Keratinocyte (primary cell): ENCODE results near the gene TNFRSF4. TPM values are rescaled to one million over a fixed set of nuclear protein-coding genes. Genes with fewer than 3 reads are reported as not detected.

Experiments
- DNase-seq: peaks from one replicate; pipeline ENCODE4 v3.0.0-alpha.2; 2011; ENCODE audit warnings: low read depth, missing footprints, low spot score
- FAIRE-seq: peaks from 2 replicates; lab custom pipeline; 2011; peaks lifted over from hg19 to GRCh38; lab: Jason Lieb, UNC
- H2AFZ ChIP-seq: 2 replicates; pipeline ENCODE4 v1.6.0; 2012; ENCODE audit warnings: low read length, control low read depth, inconsistent platforms; ENCODE audit not compliant: control insufficient read depth
- H3K27ac ChIP-seq: 2 replicates; pipeline ENCODE4 v1.5.1; 2011; ENCODE audit warnings: low read length; ENCODE audit not compliant: control insufficient read depth, insufficient read depth
- H3K27me3 ChIP-seq: 3 replicates; pipeline ENCODE4 v1.6.0; 2011; ENCODE audit warnings: low read length; ENCODE audit not compliant: control insufficient read depth, insufficient read depth; ENCODE audit errors: extremely low read depth
- H3K36me3 ChIP-seq, 2 experiments: 2 replicates in 1 of 2; 3 replicates in 1 of 2; pipeline ENCODE4 v1.5.1; 2011; ENCODE audit warnings: low read length in 2 of 2, mild to moderate bottlenecking in 1 of 2; ENCODE audit not compliant: control insufficient read depth in 2 of 2, insufficient read depth in 2 of 2; ENCODE audit errors: extremely low read depth in 1 of 2
- H3K4me1 ChIP-seq: 3 replicates; pipeline ENCODE4 v1.5.1; 2011; ENCODE audit warnings: low read length; ENCODE audit not compliant: control insufficient read depth, insufficient read depth; ENCODE audit errors: extremely low read depth
- H3K4me2 ChIP-seq: 3 replicates; pipeline ENCODE4 v1.6.0; 2011; ENCODE audit warnings: low read depth, low read length; ENCODE audit not compliant: control insufficient read depth, insufficient read depth; ENCODE audit errors: extremely low read depth
- H3K4me3 ChIP-seq, 3 experiments: fragments of 200-600 bp in 1 of 3; sonication (generic) in 1 of 3; 2 replicates in 2 of 3; 3 replicates in 1 of 3; pipeline ENCODE4 v1.5.1; 2011 to 2016; ENCODE audit warnings: low read length in 3 of 3, mild to moderate bottlenecking in 3 of 3, control low read depth in 2 of 3, inconsistent platforms in 1 of 3, low read depth in 1 of 3, mixed read lengths in 1 of 3, mixed run types in 1 of 3, moderate library complexity in 1 of 3; ENCODE audit not compliant: control insufficient read depth in 2 of 3, insufficient read depth in 2 of 3; ENCODE audit errors: extremely low read depth in 1 of 3
- H3K79me2 ChIP-seq: 2 replicates; pipeline ENCODE4 v1.6.0; 2012; ENCODE audit warnings: low read length; ENCODE audit not compliant: control insufficient read depth, insufficient read depth
- H3K9ac ChIP-seq: 3 replicates; pipeline ENCODE4 v1.6.0; 2011; ENCODE audit warnings: low read length; ENCODE audit not compliant: control insufficient read depth, insufficient read depth; ENCODE audit errors: extremely low read depth
- H3K9me1 ChIP-seq: 3 replicates; pipeline ENCODE4 v1.6.0; 2011; ENCODE audit warnings: low read length; ENCODE audit not compliant: control insufficient read depth, insufficient read depth; ENCODE audit errors: extremely low read depth
- H3K9me3 ChIP-seq: 2 replicates; pipeline ENCODE4 v1.5.1; 2012; ENCODE audit warnings: low read depth, low read length; ENCODE audit not compliant: control insufficient read depth
- H4K20me1 ChIP-seq: 3 replicates; pipeline ENCODE4 v1.6.0; 2011; ENCODE audit warnings: low read length; ENCODE audit not compliant: control insufficient read depth, insufficient read depth; ENCODE audit errors: extremely low read depth
- EZH2 ChIP-seq: IDR thresholded peaks from one replicate; pipeline ENCODE4 v1.6.1; 2012; ENCODE audit warnings: inconsistent platforms, mild to moderate bottlenecking, low read length, moderate library complexity
- dilution Hi-C: fragments of 300-500 bp; cut with MboI; formaldehyde crosslinking; loops from one replicate; pipeline ENCODE4 v1.7.0; 2020; ENCODE audit warnings: low sequenced_read_pairs; ENCODE audit not compliant: extremely low pct_ligation_motif_present
- polyA plus RNA-seq, 5 experiments: library from polyadenylated mRNA; depleted of rRNA in 3 of 5; stranded (reverse) in 3 of 5; stranded (forward) in 1 of 5; unstranded in 1 of 5; fragments of >200 nt; gene quantifications; 1 replicate in 1 of 5; 2 replicates in 3 of 5; 3 replicates in 1 of 5; pipeline versions ENCODE4 v1.2.1 to v1.2.3, GENCODE V29; 2011 to 2012; ENCODE audit warnings: missing spikeins in 2 of 5, low read depth in 1 of 5, low replicate concordance in 1 of 5
- TF ChIP-seq, protein P1 (sequence below), 3 experiments: IDR thresholded peaks in 1 of 3; conservative IDR thresholded peaks in 1 of 3; optimal IDR thresholded peaks in 1 of 3; 2 replicates in 2 of 3; 3 replicates in 1 of 3; pipeline versions ENCODE3 to v1.5.1; 2011; ENCODE audit warnings: low read length in 3 of 3, mild to moderate bottlenecking in 3 of 3, moderate library complexity in 2 of 3, control low read depth in 1 of 3, inconsistent platforms in 1 of 3; ENCODE audit not compliant: insufficient read depth in 2 of 3; ENCODE audit errors: extremely low read depth in 1 of 3

Gene TNFRSF4
- polyA plus RNA-seq, 1 donor (not counting 4 experiments of a cell fraction or from before 2014, with no cell fraction given) = not detected

- no peaks in the 10 kb centered on the region for H3K27me3 ChIP-seq
- H3K36me3 ChIP-seq = peaks cover 15 to 19% of the 10 kb centered on the region in 2 experiments
- dilution Hi-C loops = no loop called here
- H3K79me2 ChIP-seq = no peaks in the 10 kb centered on the region
- H3K9ac ChIP-seq = no peak overlapping the region
- DNase-seq (no peak), FAIRE-seq (no peak)
- H3K4me1 ChIP-seq = peaks cover 8% of the 10 kb centered on the region
- no peak for TF ChIP-seq EZH2
- TF ChIP-seq, protein P1, sequence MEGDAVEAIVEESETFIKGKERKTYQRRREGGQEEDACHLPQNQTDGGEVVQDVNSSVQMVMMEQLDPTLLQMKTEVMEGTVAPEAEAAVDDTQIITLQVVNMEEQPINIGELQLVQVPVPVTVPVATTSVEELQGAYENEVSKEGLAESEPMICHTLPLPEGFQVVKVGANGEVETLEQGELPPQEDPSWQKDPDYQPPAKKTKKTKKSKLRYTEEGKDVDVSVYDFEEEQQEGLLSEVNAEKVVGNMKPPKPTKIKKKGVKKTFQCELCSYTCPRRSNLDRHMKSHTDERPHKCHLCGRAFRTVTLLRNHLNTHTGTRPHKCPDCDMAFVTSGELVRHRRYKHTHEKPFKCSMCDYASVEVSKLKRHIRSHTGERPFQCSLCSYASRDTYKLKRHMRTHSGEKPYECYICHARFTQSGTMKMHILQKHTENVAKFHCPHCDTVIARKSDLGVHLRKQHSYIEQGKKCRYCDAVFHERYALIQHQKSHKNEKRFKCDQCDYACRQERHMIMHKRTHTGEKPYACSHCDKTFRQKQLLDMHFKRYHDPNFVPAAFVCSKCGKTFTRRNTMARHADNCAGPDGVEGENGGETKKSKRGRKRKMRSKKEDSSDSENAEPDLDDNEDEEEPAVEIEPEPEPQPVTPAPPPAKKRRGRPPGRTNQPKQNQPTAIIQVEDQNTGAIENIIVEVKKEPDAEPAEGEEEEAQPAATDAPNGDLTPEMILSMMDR (optimal IDR thresholded peaks at IDR 0.05 in 1 of 3, IDR thresholded peaks at IDR 0.05 in 1 of 3, conservative IDR thresholded peaks at IDR 0.05 in 1 of 3; ENCODE audit: extremely low read depth in 1 of 3, insufficient read depth in 2 of 3, low read length in 3 of 3) = no peak
- no peaks in the 10 kb centered on the region for H4K20me1 ChIP-seq
- no peak overlapping the region for H3K4me3 ChIP-seq
- H3K9me1 ChIP-seq = peaks cover 2% of the 10 kb centered on the region
- H3K4me2 ChIP-seq = no peak overlapping the region
- H3K27ac ChIP-seq = no peak overlapping the region
- no peak overlapping the region for H2AFZ ChIP-seq
- no peaks in the 10 kb centered on the region for H3K9me3 ChIP-seq
These were observed 2.1 kb upstream of the TNFRSF4 start for GRCh38 chr1:1215881-1216605.

DNA sequence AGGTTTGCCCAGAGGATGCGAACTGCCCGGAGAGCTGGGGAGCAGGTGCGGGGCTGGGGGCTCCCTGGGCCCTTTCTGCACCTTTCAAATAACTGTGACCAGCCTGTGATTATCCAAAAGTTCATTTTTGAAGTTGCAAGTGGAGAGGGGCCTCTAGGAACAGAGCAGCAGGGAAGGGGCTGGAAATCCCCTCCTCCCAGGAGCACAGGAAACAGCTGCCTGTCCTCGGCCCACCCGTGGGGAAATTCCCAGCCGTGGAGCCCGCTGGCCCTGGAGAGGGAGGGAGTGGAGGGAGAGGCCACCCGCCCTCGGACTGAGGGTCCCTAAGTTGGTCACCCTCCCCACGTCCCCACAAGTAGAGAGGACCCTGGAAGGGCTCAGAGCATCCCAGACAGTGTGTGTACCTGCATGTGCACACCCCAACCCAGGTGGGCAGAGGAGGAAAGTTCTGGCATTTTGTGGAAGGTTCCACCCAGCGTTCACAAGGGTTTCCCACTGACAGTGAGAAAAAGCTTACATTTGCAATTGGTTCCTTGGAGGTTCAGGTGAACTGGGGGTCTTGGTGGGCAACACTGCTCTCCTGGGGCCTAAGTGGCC, 1.2 kb upstream of the TNFRSF4 start:
- dilution Hi-C loops = no loop called here
- H3K27me3 ChIP-seq = no peaks in the 10 kb centered on the region
- no peaks in the 10 kb centered on the region for H3K9me3 ChIP-seq
- no peak overlapping the region for H3K9ac ChIP-seq
- H3K27ac ChIP-seq = no peak overlapping the region
- H3K9me1 ChIP-seq = peaks cover 2% of the 10 kb centered on the region
- no peaks in the 10 kb centered on the region for H4K20me1 ChIP-seq
- no peak overlapping the region for H3K4me3 ChIP-seq
- no peak overlapping the region for H3K4me2 ChIP-seq
- DNase-seq (no peak), FAIRE-seq (no peak)
- TF ChIP-seq, protein P1 (optimal IDR thresholded peaks at IDR 0.05 in 1 of 3, IDR thresholded peaks at IDR 0.05 in 1 of 3, conservative IDR thresholded peaks at IDR 0.05 in 1 of 3; ENCODE audit: extremely low read depth in 1 of 3, insufficient read depth in 2 of 3, low read length in 3 of 3) = no peak
- TF ChIP-seq EZH2 = no peak
- peaks cover 12 to 18% of the 10 kb centered on the region in 2 experiments for H3K36me3 ChIP-seq
- H3K79me2 ChIP-seq = no peaks in the 10 kb centered on the region
- H2AFZ ChIP-seq = no peak overlapping the region
- H3K4me1 ChIP-seq = peaks cover 8% of the 10 kb centered on the region
